GM13976 (cell line): ENCODE data around the gene VDR.

ENCODE experiments used
- DNase-seq: peaks from one replicate; pipeline ENCODE4 v3.0.0; 2012; ENCODE audit warnings: low spot score
- CTCF ChIP-seq: IDR thresholded peaks from 2 replicates; pipeline ENCODE4 v1.5.1; 2012; ENCODE audit warnings: borderline replicate concordance, mild to moderate bottlenecking; ENCODE audit not compliant: insufficient read depth; ENCODE audit errors: extremely low read depth, missing control alignments, control extremely low read depth
- in situ Hi-C: fragments of 300-500 bp; cut with MboI; formaldehyde crosslinking; loops from one replicate; pipeline ENCODE4 v1.12.0; 2022; ENCODE audit warnings: low sequenced_read_pairs, mixed read lengths, inconsistent platforms; ENCODE audit not compliant: unreplicated experiment

Gene VDR

GRCh38 chr12:47867495-47867941 lies 37.3 kb downstream of the VDR start:
- no peak for DNase-seq
- in situ Hi-C loops = no loop called here
- TF ChIP-seq CTCF = no peak

- no peak for TF ChIP-seq CTCF
- in situ Hi-C loops = no loop called here
- no peak for DNase-seq
Observed at GRCh38 chr12:47864646-47865235, 40.1 kb downstream of the VDR start.

DNA sequence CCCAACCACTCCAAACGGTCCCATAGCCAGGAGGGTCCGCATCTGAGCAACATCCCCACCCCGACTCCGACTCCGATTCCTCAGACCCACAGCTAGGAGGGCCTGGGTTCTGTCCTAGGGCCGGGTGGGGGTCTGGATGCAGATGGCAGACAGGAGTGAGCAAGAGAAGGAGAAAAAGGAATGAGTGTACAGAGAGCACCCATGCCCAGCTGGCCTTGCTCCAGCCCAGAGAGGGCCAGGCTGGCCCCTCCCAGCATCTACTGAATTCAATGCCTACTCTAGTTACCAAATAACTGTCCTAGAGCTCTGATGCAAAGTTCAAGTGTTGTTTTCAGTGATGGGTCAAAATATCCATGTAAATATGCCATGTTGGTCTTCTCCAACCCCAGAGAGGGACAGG lies 40.8 kb downstream of the VDR start:
- in situ Hi-C loops = no loop called here
- no peak for DNase-seq
- no peak for TF ChIP-seq CTCF

GRCh38 chr12:47863467-47863866 lies 41.3 kb downstream of the VDR start:
- no peak for DNase-seq
- no peak for TF ChIP-seq CTCF
- in situ Hi-C loops = no loop called here

DNA sequence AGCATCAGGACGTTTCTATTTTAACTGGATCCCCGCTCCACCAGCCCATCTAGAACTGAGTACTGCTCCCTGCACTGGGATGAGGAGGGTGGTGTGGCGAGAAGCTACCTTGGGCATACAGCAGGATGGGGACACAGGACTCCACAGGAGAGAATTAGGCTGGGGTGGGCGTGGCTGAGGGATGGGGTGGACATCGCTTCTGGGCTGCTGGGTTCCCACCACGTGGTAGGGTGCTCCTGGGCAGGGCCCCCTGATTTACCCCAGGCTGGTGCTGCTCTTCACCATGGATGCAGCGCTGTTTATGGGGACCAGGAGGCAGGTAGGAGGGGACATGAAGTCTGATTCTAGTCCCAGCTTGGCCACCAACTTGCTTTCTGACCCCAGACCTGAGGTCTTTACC lies 41.9 kb downstream of the VDR start:
- TF ChIP-seq CTCF = no peak
- in situ Hi-C loops = no loop called here

DNA sequence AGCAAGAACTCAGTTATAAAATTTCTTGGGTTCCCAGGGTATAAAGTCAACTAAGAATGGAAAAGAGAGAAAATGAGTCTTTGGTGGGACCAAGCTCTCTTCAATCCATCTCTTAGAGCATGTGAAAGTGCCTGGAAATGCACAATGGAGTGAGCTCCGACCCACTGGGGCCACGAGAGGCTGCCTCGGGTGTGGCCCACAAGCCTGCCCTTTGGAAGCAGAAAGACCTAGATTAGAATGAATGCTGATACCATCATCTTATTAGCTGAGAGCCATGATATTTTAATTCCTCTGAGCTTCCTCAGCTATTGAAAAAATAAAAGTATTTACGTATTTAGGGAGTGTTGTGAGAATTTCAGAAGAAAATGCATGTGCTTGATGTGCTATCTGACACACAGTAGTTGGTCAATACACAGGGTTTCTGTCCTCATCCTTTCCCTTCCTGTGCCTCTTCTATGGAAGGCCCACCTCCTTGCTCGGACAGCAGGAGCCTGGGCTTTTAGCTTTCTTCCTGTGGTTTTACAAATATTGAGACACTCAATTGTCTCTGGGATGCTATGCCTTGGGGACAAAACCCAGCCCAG lies 42.5 kb downstream of the VDR start:
- TF ChIP-seq CTCF = no peak
- in situ Hi-C loops = no loop called here

More for the DNA sequence above, 41.9 kb downstream of the VDR start:
- DNase-seq = no peak

More for the DNA sequence above, 42.5 kb downstream of the VDR start:
- no peak for DNase-seq
